HTR-8/SVneo (cell line): ENCODE results near the gene ENDOV.
A peak's percentile ranks its signal among the peaks of the same experiment; 100 is the strongest.

ENCODE experiments used
- DNase-seq: peaks from one replicate; pipeline ENCODE4 v3.0.0; 2011; ENCODE audit warnings: low spot score, mixed read lengths; ENCODE audit not compliant: insufficient read length
- FAIRE-seq: peaks from 2 replicates; lab custom pipeline; 2011; peaks lifted over from hg19 to GRCh38; lab: Jason Lieb, UNC

ENDOV gene

DNA sequence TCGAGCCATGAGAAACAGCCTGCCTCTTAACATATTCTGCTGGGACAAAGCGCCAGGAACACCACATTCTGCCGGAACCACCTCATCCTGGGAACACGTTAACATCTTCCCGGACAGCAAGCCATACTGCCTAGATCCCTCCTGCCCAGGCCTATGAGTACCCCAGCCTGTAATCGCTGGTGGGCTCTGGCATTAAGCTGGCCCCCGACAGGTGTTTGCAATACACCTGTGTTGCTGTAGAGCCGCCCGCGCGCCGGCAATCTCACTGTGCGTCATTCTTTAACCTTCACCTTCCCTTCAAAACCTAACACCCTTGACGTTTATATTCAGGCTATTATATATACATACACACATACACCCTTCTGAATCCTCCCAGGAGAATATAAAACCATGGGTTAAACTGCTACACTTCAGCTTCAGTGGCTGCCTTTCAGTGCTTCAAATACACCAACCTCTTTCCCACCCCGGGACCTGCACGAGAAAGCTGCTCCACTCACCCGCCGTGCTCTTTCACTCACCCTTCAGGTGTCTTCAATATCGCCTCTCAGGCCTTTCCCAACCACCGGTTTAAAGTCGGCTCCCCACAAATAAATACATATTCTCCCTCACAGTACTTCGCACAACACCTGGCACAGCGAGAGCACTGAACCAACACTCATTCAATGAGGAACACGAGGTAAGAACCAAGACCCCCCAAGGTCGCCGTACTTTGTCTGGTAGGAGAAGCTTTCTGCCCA lies 1.0 kb upstream of the ENDOV start:
- FAIRE-seq (no peak), DNase-seq (no peak)

DNA sequence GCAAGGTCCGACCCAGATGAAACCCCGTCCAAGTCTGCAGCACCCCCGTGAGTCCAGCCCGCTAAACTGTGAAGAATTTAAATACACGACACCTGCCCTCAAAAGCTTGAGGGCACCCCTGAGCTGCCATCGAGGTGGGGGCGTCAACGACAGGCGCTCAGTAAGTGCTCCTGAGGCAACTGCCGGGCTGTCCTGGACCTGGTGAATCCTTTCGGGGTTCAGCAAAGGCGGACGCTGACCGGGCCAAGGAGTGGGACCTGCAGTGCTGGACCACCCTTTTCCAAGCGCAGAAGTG lies 512 bp upstream of the ENDOV start:
- DNase-seq (peak; percentile 30), FAIRE-seq (no peak)

DNA sequence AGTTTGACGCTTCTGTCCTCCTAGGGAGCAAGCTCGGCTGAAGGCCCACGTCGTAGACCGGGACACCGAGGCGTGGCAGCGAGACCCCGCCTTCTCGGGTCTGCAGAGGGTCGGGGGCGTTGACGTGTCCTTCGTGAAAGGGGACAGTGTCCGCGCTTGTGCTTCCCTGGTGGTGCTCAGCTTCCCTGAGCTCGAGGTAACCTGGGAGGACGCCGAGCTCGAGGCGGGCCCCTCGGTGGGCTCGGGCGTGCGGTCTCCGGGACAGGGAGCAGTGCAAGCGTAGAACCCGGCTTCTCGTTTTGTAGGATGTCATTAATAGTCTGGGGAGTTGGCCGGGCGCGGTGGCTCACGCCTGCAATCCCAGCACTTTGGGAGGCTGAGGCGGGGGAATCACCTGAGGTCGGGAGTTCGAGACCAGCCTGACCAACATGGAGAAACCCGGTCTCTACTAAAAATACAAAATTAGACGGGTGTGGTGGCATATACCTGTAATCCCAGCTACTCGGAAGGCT lies 715 bp downstream of the ENDOV start:
- no peak for FAIRE-seq
- DNase-seq: no peak

DNA sequence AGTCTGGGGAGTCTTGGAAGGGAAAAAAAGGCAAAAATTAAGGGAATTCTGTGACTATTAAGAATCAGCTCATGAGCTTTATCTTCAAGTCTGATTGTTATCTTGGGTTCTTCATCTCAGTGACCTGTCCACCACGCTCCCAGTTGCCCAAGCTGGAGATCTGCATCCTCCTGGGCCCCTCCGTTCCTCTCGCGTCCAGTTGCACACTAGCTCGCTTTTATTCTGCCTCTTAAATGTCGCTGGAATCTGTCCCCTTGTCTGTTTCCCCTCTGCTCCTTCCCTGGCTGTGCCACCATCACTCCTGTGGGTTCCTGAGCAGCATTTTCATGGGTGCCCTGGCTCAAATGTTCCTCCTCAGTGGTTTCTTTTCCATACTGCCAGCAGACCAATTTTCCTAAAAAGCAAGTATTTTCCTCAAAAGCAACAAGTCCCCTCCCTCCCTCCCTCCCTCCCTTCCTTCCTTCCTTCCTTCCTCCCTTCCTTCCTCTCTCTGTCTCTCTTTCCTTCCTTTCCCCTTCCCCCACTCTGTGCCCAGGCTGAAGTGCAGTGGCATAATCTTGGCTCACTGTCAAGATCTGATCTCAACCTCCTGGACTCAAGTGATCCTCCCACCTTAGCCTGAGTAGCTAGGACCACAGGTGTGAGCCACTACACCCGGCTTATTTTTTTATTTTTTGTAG lies 1.4 kb downstream of the ENDOV start:
- FAIRE-seq: no peak
- no peak for DNase-seq

DNA sequence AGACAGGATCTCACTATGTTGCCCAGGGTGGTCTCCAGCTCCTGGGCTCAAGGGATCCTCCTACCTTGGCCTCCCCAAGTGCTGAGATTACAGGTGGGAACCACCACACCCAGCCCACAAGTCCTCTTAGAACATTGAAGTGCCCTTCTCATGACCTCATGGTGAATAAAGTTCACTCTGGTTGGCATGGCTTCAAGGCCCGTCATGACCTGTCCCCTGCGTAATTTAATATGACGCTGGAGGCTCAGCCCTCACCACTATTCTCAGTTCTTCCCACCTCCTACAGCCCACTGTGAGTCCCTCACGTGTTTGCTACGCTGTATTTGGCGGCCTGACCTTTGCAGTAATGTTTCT lies 1.9 kb downstream of the ENDOV start:
- FAIRE-seq: no peak
- DNase-seq: no peak

DNA sequence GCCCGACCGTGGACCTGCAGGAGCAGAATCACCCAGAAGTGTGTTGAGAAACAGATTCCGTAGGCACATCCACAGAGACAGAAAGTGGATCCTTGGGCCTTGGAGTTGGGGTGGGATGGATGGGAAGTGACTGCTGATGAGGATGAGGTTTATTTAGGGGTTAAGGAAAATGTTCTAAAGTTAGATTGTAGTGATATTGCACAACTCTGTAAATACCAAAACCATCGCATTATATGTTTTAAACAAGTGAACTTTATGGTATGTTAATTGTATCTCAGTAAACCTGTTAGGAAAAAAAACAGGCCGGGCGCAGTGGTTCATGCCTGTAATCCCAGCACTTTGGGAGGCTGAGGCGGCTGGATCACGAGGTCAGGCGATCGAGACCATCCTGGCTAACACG lies 3.6 kb downstream of the ENDOV start:
- DNase-seq (no peak), FAIRE-seq (no peak)

DNA sequence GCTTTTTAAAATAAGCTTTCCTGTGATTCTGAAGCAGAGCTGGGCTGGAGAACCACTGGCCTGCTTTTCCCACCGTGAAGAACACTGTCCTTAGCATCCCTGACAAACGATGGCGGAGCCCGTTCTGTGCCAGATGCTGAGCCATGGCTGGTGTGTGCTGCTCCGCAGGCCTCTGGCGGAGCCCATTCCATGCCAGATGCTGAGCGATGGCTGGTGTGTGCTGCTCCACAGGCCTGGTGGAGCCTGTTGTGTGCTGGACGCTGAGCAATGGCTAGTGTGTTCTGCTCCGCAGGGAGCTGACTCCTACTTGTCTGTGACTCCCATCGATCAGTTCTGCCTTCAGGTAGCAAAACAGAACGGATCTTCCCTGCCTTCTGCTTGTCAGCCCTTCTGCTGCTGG lies 4.3 kb downstream of the ENDOV start:
- DNase-seq (no peak), FAIRE-seq (no peak)

DNA sequence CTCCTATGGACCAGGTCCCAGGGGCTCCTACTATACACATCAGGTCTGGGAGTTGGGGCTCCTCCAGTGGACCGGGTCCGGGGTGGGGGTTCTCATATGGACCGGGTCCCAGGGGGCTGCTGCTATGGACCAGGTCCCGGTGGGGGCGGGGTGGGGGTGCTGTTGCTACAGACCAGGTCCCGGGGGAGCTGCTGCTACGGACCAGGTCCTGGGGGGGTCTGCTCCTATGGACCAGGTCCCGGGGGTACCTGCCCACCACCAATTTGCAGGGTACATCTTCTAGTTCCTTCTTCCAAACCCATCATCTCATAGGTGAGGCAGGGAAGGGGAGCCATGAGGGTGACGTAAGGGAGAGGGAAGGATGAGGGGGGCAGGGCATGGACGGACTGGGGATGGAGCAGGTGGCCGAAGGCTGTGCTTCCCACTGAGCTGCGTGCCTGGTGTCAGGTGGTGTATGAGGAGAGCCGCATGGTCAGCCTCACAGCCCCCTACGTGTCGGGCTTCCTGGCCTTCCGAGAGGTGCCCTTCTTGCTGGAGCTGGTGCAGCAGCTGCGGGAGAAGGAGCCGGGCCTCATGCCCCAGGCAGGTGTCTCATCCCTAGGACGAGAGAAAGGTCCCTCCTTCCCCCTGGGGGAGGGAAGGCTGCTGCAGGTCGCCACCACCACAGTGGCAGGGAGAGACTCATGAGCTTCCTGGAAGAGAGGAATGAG lies 6.6 kb downstream of the ENDOV start:
- DNase-seq (no peak), FAIRE-seq (no peak)

DNA sequence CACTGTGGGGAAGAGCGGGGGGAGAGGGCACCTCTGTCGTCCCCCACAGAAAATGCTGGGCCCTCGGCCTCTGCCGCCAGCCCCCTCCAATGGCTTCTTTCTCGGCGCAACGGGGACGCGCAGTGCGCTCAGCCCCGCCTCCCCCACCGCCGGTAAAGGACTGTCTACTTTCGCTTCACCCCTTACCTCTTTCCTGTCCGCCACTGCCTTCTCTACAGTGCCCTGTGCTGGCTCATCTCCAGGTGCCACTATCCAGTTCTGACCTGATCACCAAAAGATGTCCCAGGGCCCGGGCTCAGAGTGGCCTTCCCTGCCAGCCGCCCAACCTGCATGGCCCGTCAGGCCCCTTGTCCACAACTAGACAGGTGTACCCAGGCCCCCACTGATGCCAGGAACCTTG lies 7.3 kb downstream of the ENDOV start:
- DNase-seq (no peak), FAIRE-seq (no peak)

DNA sequence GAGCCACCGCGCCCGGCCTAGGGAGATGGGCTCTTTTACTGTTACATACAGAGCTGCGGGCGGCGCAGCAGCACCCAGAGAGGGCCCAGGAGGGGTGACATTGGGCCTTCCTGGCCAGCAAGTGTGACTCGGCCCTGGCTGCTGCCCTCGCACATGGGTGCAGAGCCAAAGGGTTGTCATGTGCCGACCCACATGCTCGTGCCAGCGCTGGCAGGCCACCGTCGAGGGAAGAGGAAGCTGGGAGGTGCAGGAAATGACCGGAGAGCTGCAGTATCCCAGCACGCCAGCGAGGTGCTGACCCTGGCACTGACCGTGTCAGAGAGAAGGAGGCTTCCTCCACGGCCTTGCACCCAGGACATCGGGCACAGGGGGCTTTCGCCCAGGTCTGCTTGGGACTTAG lies 8.0 kb downstream of the ENDOV start:
- FAIRE-seq (no peak), DNase-seq (no peak)

DNA sequence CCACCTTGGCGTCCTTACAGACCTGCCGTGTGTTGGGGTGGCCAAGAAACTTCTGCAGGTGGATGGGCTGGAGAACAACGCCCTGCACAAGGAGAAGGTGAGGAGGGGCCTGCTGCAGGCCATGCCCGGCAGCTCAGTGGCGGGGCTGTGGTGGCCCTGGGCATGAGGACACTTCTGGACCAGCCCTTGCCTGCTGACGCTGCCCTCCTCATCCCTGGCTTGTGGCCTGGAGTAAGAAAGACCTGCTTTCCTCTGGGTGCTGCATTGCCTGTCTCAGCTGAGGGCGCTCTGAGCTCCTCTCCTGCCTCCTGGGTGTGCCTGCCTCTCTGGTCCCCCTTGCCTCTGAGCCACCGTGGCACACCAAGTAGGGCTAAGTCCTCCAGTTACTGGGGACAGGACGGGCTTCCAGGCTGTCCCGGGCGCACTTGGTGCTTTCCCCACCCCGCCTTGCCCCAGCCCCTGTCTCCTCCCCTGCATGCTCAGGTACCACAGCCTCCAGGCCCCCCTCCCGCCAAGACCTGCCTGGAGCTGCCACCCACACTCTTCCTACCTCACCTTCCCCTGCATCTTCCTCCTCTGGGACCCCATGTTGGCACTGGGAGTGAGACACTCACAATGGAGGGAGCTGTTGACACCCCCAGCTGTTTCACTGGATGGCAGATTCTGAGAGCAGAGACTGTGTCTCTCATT lies 8.7 kb downstream of the ENDOV start:
- FAIRE-seq: no peak
- DNase-seq: no peak

DNA sequence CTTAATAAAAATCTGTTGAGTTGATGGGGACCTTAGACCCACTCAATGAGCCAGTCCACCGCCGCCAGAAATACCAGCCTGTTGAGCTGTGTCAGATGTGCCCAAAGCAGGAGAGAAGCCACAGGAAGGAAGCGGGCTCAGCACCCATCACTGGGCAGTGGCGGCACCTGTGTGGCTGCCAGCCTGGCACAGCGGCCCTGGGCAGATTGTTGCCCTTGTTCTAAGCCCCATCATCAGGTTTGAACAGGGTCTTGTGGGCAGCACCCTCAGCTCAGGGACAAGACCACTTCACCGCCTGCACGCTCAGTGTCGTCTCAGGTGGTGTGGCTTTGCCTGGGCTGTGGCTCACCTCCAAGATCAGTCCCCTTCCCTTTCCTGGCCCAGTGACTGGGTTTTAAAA lies 9.3 kb downstream of the ENDOV start:
- FAIRE-seq: no peak
- no peak for DNase-seq

DNA sequence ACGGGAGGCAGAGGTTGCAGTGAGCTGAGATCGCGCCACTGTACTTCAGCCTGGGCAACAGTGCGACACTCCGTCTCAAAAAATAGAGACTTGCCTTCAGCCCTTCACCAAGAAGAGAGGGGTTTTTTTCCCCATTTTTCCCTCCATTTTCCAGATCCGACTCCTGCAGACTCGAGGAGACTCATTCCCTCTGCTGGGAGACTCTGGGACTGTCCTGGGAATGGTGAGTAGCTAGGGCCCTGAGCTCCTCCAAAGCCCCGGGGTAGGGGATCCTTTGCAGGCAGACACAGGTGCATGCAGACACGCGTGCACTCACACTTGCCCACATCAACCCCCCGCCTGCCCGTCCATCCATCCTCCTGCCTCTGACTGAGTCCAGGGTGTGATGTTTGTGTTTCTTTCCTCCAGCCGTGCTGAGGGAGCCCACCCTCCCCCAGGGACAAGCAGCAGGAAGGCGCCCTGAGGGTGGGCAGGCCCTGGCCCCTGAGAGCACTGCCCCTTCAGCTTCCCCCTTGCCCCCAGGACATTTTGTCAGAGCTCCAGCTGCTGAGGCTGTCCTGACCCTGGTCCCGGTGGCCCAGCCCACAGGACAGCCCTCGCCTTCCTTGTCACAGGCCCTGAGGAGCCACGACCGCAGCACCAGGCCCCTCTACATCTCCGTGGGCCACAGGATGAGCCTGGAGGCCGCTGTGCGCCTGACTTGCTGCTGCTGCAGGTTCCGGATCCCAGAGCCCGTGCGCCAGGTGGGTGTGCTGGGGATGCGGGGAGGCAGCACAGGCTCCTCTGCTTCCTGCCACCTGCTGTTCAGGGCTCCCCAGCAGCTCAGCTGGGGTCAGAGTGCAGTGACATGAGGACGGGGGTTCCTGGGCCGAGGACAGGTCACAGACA lies 10.2 kb downstream of the ENDOV start:
- DNase-seq (no peak), FAIRE-seq (no peak)

DNA sequence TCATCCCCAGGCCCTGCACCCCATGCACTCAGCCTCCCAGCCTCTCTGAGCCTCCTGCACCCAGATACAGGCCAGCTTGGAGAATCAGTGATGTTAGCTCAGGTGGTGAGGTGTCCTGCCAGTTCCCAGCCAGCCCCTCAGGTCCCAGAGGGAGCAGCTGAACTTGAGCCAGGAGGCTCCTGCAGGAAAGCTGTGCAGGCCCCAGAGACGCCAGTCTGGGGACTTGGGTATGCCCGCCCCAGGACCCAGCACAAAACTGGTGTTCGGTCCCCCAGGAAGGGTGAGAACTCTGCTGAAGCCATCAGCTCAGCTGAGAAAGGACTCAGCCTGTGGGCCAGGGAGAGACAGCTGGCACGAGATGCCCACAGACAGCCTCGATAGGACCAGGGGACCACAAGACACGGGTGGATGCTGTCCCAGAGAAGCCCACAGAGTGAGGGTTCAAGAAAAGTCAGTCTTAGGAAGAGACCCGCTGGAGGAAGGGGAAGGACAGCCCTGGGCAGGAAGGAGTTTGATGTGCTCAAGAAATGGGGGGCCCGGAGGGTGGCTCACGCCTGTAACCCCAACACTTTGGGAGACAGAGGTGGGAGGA lies 11.0 kb downstream of the ENDOV start:
- FAIRE-seq (no peak), DNase-seq (no peak)

DNA sequence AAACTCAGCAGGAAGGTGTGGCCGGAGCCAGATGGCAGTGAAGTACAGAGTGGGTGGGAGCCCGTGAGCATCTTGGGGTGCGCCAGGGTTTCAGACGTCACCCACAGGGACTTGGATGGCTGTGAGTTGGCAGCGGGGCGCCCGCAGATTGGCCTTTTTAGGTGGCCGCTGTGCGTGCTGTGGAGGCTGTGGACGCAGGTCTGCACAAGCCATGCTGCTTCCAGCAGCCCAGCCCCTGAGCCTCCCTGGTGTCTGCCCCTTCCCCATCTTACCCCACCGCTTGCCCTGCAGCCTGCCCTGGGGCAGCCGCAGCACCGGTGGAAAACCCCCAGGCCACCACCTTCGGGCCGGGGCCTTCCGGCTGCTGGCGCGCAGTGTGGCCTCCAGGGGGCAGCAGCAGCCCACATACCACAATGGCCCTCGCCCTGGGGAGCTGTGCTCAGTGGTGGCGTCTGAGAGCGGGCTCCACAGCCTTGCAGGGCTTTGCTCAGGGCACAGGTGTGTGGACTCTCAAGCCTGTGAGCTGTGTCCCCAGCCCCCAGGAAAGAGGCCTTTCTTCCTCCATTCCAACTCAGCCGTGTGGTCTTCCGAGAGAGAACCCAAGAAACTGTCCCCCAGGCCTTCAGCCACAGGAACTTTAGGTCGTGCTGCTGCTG lies 11.8 kb downstream of the ENDOV start:
- DNase-seq: peak; percentile 85
- FAIRE-seq: peak; percentile 95

DNA sequence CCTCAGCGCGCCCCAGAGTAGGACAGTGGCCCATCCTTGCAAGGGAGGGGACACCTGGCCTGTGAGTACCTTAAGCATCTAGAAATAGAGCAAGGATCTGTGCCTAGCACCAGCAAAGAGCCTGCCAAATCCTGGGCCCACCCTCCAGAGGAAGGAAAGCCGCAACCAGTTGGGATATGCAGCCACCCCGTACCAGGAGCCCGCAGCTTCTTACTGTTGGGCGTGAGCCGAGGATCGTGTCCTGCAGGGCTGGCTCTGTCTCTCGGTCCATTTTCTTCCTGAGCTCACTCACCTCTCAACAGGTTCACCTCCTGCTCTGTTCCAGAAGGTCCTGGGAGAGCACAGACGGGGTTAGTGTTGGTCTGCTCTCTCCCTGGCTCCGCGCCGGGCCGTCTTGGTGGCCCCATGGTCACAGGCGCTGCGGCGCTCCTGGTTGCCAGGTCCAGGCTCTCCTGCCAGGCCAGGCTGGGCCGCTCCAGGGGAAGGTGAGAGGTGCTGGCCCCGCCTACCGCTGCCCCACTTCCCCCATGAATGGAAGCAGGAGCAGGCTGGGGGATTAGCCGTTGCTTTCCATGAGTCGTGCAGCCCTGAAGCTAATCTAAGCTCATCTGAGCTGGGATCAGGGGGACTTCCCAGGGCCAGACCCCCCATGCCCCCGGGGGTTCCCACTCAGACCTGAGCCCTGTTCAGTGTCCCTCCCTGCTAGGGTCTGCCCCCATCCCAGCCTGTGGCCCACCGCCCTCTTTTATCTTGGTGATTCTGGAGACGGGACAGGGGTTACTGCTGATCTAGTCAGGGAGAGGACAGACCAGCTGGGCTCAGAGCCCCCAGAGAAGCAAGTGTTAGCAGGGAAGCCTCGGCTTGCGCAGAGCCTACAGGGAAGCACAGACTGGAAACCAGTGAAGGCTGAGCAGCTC lies 12.7 kb downstream of the ENDOV start:
- DNase-seq: no peak
- FAIRE-seq: no peak

DNA sequence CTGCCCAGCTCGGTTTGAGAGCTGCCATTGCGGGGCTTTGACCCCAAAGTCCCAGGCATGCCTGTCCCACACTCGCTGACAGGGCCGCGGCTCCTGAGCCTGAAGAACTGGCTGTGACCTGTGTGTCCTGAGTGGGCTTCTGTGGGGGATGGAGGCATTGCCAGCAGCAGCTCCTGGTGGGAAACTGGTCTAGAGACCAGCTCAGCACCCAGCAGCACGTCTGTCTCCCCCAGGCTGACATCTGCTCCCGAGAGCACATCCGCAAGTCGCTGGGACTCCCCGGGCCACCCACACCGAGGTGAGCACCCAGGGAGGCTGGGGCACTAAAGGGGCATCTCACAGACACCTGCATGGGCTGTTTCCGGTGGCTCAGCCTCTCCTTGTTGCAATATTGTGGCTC lies 13.4 kb downstream of the ENDOV start:
- FAIRE-seq: no peak
- no peak for DNase-seq

DNA sequence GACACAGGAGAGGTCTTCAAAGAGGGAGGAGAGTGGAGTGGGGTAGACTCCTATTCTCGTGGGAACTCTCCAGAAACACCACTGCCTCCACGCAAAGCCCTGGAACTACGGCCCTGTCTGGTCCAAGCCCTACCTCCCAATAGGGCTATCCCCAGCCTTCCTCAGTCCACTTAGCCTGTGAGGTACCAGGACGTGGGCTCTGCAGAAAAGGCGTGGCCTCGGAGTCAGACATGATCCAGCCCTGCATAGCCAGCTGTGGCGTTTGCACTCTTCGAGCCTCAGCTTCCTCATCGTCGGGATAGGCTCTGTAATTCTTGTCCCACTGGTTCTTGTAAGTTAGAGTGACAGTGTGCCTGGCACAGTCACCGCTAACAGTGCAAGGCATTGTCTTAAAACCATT lies 13.8 kb downstream of the ENDOV start:
- DNase-seq (no peak), FAIRE-seq (no peak)
